Cardiac muscle cell (in vitro differentiated cells and primary cell): Measurements from ENCODE around the gene PSMA1. TPM values are rescaled to one million over a fixed set of nuclear protein-coding genes. Genes with fewer than 3 reads are reported as not detected.
A peak's percentile ranks its signal among the peaks of the same experiment; 100 is the strongest.

Experiments used
- DNase-seq, 2 donors: peaks; one replicate each; pipeline versions ENCODE4 v3.0.0 to v3.0.0-alpha.2; 2010 to 2017; ENCODE audit warnings: low read depth in 1 of 2, low spot score in 1 of 2
- H3K27ac ChIP-seq: fragments of 200-600 bp; sonication (generic); 2 replicates; pipeline ENCODE4 v1.5.1; 2016
- H3K27me3 ChIP-seq: fragments of 200-600 bp; sonication (generic); 2 replicates; pipeline ENCODE4 v1.6.0; 2016; ENCODE audit warnings: control low read depth
- H3K36me3 ChIP-seq: fragments of 200-600 bp; sonication (generic); 2 replicates; pipeline ENCODE4 v1.5.1; 2016; ENCODE audit warnings: control low read depth
- H3K4me1 ChIP-seq: fragments of 200-600 bp; sonication (generic); 2 replicates; pipeline ENCODE4 v1.8.1; 2017; ENCODE audit warnings: low read depth, mild to moderate bottlenecking, mixed run types
- H3K4me3 ChIP-seq: fragments of 200-600 bp; sonication (generic); 2 replicates; pipeline ENCODE4 v1.5.1; 2016; ENCODE audit warnings: mild to moderate bottlenecking
- H3K9me3 ChIP-seq: fragments of 200-600 bp; sonication (generic); 2 replicates; pipeline ENCODE4 v1.5.1; 2017; ENCODE audit warnings: low read depth, mild to moderate bottlenecking, control low read depth
- polyA plus RNA-seq: library from polyadenylated mRNA; unstranded; fragments of >200 nt; fragmentation: Nextera tagmentation; extraction: Ambion mirVana; gene quantifications from 2 replicates; pipeline ENCODE4 v1.2.1, GENCODE V29; 2016
- total RNA-seq: library from RNA; depleted of rRNA; stranded (reverse); fragments of >200 nt; gene quantifications from 2 replicates; pipeline ENCODE4 v1.2.3, GENCODE V29; 2016
- TF ChIP-seq, protein P1 (sequence below): IDR thresholded peaks from 2 replicates; pipeline ENCODE4 v1.5.1; 2012; ENCODE audit warnings: low read depth, mild to moderate bottlenecking, low read length

Gene PSMA1
- total and polyA plus RNA-seq, 2 experiments from 2014 or later, result 88.9 to 403 TPM

DNA sequence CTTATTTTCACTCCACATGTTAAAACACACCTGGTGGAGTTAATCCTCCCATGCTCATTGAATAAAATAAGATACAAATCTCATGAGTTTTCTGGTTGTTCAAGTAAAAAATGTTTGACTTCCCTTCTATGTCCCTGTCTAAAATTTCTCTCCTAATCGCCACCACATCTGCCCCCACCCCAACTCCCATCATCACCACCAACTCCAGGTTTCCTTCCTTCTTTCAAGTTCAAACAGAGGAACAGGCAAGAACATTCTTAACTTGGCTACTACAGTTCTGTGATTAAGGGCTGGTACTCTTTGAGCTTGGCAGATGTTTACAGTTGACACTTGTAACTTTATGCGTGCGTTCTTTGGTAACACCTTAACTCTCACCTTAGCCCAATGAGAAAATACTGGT lies 9.1 kb upstream of the PSMA1 start:
- no peak for DNase-seq
- Histone ChIP-seq H3K27ac (no peak overlapping the region), H3K36me3 (no peaks in the 10 kb centered on the region), H3K27me3 (no peaks in the 10 kb centered on the region), H3K4me1 (no peaks in the 10 kb centered on the region), H3K9me3 (no peaks in the 10 kb centered on the region), H3K4me3 (no peak overlapping the region)
- TF ChIP-seq, protein P1, sequence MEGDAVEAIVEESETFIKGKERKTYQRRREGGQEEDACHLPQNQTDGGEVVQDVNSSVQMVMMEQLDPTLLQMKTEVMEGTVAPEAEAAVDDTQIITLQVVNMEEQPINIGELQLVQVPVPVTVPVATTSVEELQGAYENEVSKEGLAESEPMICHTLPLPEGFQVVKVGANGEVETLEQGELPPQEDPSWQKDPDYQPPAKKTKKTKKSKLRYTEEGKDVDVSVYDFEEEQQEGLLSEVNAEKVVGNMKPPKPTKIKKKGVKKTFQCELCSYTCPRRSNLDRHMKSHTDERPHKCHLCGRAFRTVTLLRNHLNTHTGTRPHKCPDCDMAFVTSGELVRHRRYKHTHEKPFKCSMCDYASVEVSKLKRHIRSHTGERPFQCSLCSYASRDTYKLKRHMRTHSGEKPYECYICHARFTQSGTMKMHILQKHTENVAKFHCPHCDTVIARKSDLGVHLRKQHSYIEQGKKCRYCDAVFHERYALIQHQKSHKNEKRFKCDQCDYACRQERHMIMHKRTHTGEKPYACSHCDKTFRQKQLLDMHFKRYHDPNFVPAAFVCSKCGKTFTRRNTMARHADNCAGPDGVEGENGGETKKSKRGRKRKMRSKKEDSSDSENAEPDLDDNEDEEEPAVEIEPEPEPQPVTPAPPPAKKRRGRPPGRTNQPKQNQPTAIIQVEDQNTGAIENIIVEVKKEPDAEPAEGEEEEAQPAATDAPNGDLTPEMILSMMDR, result no peak

DNA sequence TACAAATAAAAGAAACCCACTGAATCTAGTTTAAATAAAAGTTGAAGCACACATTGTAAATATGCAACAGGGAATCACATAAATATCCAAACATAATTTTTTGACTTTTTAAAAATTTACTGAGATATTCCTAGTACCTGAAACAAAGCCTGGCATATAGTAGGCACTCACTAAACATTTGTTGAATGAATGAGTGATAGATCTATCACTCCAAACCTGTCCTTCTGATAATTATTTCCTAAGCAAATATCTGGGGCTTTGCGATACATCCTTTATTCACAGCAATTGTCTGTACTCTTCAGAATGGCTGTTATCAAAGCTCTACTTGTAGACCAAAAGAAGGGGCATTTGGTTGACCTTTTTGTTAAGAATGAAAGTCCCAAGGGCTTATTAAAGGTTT lies 2.6 kb upstream of the PSMA1 start:
- H3K27ac ChIP-seq, result no peak overlapping the region
- DNase-seq, result no peak
- no peak overlapping the region for H3K4me3 ChIP-seq
- H3K4me1 ChIP-seq, result peaks cover 8% of the 10 kb centered on the region
- TF ChIP-seq, protein P1, result no peak
- no peaks in the 10 kb centered on the region for H3K27me3 ChIP-seq
- no peaks in the 10 kb centered on the region for H3K9me3 ChIP-seq
- H3K36me3 ChIP-seq, result peaks cover 4% of the 10 kb centered on the region

DNA sequence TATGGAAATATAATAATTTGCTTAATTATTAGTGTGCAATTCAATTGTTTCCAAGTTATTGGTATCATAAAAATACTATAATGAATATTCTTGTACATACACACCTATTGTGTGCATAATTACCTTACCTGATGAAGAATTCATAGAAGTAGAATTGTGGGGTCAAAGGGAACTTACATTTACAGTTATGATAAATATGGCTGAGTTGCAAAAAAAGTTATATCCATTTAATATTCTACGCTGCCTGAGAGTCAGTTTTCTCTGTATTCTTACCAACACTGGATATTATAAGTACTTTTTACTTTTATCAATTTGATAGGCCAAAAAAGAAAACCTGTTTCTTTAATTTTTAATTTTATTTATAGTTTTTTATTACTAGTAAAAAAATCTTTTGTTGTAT lies 2.1 kb upstream of the PSMA1 start:
- no peak overlapping the region for H3K27ac ChIP-seq
- H3K27me3 ChIP-seq, result no peaks in the 10 kb centered on the region
- no peak for DNase-seq
- H3K4me1 ChIP-seq, result peaks cover 8% of the 10 kb centered on the region
- peaks cover 10% of the 10 kb centered on the region for H3K36me3 ChIP-seq
- no peak overlapping the region for H3K4me3 ChIP-seq
- H3K9me3 ChIP-seq, result no peaks in the 10 kb centered on the region
- TF ChIP-seq, protein P1, result no peak

- H3K4me3 ChIP-seq, result peak overlapping the region; percentile 83
- no peaks in the 10 kb centered on the region for H3K27me3 ChIP-seq
- H3K9me3 ChIP-seq, result no peaks in the 10 kb centered on the region
- H3K36me3 ChIP-seq, result peaks cover 22% of the 10 kb centered on the region
- TF ChIP-seq, protein P1, result no peak
- no peak for DNase-seq
- H3K4me1 ChIP-seq, result peaks cover 8% of the 10 kb centered on the region
- peak overlapping the region; percentile 45 for H3K27ac ChIP-seq
These were observed 563 bp upstream of the PSMA1 start for GRCh38 chr11:14520747-14521151.

GRCh38 chr11:14519597-14519916 lies 629 bp downstream of the PSMA1 start:
- no peaks in the 10 kb centered on the region for H3K27me3 ChIP-seq
- H3K36me3 ChIP-seq, result peaks cover 30% of the 10 kb centered on the region
- H3K4me1 ChIP-seq, result peaks cover 8% of the 10 kb centered on the region
- TF ChIP-seq, protein P1, result no peak
- no peaks in the 10 kb centered on the region for H3K9me3 ChIP-seq
- peak overlapping the region; percentile 83 for H3K4me3 ChIP-seq
- no peak for DNase-seq
- peak overlapping the region; percentile 96 for H3K27ac ChIP-seq

GRCh38 chr11:14518820-14519219 lies 1.4 kb downstream of the PSMA1 start:
- TF ChIP-seq, protein P1, result no peak
- Histone ChIP-seq H3K4me3 (peak overlapping the region; percentile 83), H3K4me1 (peaks cover 8% of the 10 kb centered on the region), H3K27me3 (no peaks in the 10 kb centered on the region), H3K36me3 (peaks cover 37% of the 10 kb centered on the region), H3K27ac (peak overlapping the region; percentile 96), H3K9me3 (no peaks in the 10 kb centered on the region)
- DNase-seq, result no peak
